Inflammatory macrophage treated with lipopolysaccharide for 4 hours (primary cell): ENCODE results near the gene NGB.
A peak's percentile ranks its signal among the peaks of the same experiment; 100 is the strongest.

Experiments
- DNase-seq: peaks from one replicate; pipeline ENCODE4 v3.0.0-alpha.2; 2020

Gene NGB

GRCh38 chr14:77225892-77226557 lies 45.0 kb downstream of the NGB start:
- DNase-seq = no peak

- DNase-seq = no peak
Observed at GRCh38 chr14:77225254-77225653, 45.8 kb downstream of the NGB start.

- DNase-seq = peak; percentile 34
Observed at GRCh38 chr14:77224212-77224611, 46.8 kb downstream of the NGB start.

- no peak for DNase-seq
Observed at GRCh38 chr14:77222546-77223225, 48.3 kb downstream of the NGB start.

GRCh38 chr14:77221241-77221871 lies 49.6 kb downstream of the NGB start:
- DNase-seq = no peak

GRCh38 chr14:77220246-77221017 lies 50.6 kb downstream of the NGB start:
- no peak for DNase-seq

- no peak for DNase-seq
Observed at GRCh38 chr14:77219591-77219990, 51.4 kb downstream of the NGB start.

GRCh38 chr14:77217551-77217950 lies 53.5 kb downstream of the NGB start:
- no peak for DNase-seq
